ENCODE data around the gene SPTBN5.
A peak's percentile ranks its signal among the peaks of the same experiment; 100 is the strongest.

SPTBN5 gene

DNA sequence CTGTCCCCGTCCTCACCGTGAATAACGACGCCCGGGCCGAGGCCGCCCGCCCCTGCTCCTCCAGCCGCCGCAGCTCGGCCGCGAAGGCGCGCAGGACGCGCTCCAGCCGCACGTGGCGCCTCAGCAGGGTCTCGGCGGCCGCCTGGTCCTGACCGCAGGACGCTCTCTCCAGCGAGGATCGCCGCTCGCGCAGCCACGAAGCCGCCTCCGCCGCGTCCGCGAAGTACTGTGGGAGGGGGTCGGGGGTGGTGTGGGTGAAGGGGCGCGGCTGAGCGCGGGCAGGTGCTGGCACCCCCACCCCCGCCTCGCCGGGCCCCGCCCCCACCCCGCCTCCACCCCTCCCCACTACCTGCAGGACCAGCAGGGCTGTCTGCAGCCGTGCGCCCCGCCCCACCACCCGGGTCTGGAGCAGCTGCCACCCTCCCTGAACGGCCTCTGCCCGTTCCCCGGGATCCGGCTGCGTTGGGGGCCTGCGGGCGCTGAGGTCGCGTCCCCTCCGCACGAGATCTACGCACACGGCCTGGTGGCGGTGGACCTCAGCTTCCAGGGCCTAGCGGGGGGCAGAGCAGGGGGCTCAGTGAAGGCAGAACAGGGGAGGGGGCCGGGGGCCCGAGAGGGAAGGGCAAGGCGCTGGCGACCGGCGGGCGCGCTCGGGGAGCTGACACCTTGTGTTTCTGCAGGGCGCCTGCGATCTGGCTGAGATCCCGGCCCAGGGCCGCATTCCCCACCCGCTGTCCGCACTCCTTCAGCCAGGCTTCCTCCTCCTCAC is 11.7 kb downstream of the SPTBN5 start:
- DNase-seq = no peak

DNA sequence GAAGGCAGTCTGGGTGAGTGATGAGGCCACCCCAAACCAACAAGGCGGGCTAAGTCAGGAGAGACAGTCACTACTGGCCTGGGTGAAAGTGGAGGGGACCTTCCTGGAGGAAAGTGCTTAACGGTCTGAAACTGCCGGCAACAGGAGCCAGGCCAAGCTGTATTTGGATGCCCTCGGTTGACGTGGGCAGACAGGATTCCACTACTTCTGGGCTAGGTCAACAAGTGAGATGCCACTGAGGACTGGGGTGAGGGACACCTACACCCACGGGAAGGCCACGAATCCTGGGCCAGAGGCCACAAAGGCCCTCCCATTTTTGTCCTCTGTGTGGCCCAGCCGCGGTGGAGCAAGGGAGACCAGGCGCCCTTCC is 12.3 kb downstream of the SPTBN5 start:
- DNase-seq = no peak

DNA sequence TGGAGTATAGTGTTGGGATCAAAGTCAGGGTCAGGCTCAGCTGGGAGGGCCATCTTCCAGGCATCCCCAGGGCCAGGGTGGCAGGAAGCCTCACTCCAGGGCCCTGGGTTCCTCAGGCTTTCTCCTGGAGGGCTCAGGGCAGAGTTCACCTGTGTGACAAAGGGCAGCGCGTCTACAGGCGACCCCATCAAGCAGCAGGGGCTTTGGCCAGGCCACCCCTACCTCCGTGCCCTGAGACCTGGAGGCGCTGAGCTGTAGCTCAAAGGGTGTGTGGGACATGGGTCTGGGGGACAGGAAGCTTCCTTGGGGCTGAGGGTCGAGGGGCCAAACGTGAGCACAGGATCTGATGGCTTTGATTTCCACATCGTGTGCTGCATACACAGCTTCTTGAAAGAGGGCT is 12.8 kb downstream of the SPTBN5 start:
- DNase-seq = no peak

GRCh38 chr15:41880156-41880877 is 13.5 kb downstream of the SPTBN5 start:
- DNase-seq = no peak

DNA sequence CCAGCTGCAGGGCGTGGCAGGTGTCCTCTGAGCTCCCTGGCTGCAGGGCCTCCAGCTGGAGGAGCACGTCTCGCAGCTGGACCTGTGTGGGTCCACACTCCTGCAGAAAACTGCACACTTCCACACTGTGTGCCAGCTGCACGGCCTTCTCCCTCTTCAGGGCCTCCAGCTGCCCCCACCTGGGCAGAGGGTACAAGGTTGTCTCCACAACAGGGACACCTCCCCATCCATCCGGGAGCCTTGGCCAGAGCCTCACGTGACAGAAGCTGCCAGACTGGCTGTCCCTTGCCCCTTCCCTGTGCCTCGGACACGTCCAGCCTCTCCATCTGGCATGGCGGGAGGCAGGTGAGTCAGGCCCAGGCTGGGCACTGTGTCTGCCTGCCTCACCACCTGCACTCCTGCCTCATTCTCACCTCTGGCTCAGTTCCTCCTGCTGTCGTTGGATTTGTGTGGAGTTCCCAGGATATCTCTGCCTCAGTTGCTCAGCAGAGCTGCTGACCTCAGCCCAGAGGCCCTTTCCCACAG is 14.5 kb downstream of the SPTBN5 start:
- DNase-seq = no peak

DNA sequence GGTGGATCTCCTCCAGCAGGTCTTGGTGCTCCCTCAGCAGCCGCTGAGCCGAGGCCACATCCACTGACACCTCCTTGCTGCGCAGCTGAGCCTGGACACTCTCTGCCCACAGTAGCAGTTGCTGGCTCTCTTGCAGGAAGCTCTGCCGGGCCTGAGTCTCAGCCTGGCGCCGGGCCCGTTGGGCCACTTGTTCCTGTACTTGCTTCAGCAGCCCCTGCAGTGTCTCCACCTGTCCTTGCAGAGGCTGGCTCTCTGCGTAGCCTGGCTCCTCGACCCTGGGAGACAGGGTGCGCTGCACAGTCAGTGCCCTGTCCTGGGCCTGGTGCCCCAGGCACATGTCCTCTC is 15.5 kb downstream of the SPTBN5 start:
- no peak for DNase-seq

- no peak for DNase-seq
These were observed 16.1 kb downstream of the SPTBN5 start for GRCh38 chr15:41877631-41878354.

GRCh38 chr15:41876689-41877088 is 17.2 kb downstream of the SPTBN5 start:
- DNase-seq = no peak

GRCh38 chr15:41876007-41876406 is 17.8 kb downstream of the SPTBN5 start:
- DNase-seq = no peak

DNA sequence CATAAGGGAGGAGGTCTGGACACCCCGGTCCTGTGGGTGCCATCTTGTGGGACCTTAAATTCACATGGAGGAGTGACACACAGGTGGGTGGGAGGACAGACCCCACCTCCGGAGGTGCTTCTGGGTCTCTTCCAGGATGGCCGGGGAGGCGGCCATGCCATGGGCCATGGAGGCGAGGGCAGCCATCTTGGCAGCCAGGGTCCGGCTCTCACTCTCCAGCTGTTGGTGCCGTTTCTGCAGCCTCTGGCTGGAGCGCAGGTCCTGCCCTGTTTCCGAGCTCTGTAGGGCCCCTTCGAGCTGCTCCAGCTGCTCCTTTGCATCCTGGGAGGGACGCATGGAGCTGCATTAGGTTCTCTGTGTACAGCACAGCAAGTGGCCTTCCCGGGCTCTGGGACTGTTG is 19.1 kb downstream of the SPTBN5 start:
- no peak for DNase-seq

DNA sequence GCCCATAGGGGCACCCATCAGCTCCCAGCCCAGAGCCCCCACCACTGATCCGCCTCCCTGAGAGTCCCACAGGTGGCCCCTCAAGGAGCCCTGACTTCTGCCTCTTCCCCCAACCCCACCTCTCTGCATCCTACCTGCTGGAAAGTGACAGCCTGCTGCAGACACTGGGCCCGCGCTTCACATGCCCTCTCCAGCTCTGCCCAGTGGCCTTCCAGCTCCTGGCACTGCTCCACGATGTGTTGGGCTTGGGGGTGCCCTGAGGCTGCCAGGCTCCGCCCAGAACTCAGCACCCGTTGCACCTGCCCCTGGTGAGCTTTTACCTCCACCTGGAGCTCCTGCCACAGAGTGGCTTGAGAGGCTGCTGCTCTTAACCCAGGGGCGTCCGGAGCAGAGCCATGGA is 20.1 kb downstream of the SPTBN5 start:
- DNase-seq = no peak

DNA sequence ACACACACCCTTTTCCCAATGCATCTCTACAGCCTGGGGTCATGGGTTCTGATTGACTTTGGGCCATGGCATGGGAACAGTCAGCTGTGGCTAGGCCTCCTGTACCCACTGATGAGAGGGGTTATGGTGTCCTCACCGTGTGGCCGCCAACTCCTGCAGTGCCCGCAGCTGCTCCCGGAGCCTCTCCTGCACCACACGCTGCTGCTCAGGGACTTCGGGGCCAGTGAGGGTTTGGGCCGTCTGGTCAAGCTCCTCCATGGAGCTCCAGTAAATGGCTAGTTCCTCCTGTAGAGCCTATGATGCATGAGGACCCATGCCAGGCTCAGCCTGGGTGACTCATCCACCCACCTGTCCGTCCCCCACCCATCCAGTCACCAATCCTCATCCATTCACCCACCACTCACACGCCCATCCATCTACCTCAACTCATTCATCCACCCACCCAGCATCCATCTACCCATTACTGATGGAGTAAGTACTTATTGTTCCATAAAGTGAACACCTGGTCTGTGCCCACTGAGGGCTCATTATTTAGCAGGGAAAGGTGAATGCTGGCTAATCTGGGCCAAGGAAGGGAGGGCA is 21.6 kb downstream of the SPTBN5 start:
- DNase-seq = no peak

- DNase-seq = no peak
These were observed 22.5 kb downstream of the SPTBN5 start for GRCh38 chr15:41871175-41871905.

GRCh38 chr15:41870689-41871081 is 23.2 kb downstream of the SPTBN5 start:
- DNase-seq = no peak

DNA sequence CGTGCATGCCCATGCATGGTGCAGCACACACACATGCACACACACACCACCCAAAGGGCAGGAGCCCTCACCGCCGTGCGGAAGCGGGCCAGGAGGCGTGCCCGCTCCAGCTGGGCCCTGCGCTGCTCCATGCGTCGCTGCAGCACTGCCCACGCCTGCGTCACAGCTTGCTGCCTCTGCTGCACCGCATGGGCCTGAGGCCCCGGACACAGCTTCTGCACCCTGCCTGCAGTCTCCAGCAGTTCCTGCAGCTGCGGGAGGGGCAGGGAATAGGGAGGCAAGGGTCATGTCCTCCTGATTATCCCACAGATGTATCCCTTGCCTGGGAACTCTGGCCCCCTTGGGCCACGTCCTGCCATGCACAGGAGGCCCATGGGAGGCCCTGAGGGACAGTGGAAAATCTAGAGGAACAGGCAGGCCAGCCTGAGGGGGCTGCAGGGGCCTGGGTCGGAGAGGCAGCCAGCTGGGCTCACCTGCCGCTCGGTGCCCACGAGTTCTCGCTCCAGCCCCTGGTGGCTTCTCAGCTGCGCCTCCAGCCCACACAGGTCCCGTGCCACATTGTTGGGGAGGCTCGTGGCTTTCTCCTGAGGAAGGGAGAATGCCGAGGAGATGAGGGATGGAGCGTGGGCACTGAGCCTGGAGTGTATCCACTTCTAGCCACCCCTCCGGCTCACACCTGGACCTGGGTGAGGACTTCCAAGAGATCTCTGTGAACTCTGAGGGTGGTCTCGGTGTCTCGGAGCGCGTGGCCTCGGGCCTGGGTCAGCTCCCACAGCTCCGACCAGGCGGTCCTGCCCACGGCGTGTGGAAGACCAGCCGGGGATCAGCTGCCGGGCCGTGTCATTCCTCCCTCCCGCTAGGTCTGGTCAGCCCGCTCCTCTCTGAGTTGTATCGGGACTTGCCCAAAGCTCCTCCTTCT is 23.8 kb downstream of the SPTBN5 start:
- DNase-seq = no peak

DNA sequence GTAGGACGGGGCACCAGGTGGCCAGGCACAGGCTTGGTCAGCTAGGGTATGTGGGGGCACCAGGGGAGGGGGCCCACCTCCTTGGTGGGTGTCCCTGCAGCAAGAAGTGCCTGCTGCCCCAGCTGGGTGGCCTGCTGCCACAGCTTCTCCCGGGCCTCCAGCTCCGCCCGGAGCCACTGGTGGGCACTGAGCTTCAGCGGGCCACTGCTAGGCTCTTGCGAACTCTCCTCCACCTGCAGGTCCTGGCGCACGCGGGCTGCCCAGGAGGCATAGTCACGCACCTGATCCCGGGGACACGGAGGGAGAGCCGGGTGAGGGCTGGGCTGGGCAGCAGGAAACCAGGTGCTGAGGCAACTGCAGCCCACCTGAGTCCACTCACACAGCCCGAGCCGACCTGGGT is 25.5 kb downstream of the SPTBN5 start:
- DNase-seq = no peak

DNA sequence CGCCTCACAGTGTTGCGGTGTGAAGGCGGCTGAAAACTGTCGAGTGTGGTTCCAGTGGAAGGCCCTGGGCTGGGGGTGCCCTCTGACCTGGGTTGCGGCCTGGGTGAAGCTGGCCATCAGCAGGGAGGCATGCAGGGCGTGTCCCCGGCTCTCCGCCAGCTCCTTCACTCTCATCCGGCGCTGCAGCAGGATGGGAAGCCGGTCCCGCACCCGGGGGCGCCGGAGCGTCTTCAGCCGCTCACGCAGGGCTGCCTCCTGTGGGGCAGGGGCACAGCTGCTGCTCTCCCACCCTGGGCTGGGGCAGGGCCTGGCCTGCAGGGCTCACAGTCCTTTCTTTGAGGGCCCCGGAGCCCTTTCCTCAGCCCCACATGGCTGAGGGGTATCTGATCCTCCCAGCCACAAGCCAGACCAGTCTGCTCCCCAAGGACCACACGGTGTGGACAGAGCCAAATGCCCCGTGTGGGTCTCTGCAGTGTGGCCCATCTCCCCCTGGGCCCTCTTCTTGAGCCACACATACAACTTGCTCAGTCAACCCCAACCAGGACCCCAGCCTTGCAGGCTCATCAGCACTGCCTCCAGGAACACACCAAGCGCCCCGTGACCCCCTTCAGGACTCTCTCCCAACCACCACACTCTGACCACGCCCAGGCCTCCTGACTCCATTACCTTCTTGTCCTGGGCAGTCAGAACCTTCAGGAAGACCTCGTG is 26.8 kb downstream of the SPTBN5 start:
- DNase-seq = no peak

- peak; percentile 7 for DNase-seq
These were observed 27.6 kb downstream of the SPTBN5 start for GRCh38 chr15:41866263-41866703.

- DNase-seq = no peak
These were observed 28.3 kb downstream of the SPTBN5 start for GRCh38 chr15:41865490-41866055.

DNA sequence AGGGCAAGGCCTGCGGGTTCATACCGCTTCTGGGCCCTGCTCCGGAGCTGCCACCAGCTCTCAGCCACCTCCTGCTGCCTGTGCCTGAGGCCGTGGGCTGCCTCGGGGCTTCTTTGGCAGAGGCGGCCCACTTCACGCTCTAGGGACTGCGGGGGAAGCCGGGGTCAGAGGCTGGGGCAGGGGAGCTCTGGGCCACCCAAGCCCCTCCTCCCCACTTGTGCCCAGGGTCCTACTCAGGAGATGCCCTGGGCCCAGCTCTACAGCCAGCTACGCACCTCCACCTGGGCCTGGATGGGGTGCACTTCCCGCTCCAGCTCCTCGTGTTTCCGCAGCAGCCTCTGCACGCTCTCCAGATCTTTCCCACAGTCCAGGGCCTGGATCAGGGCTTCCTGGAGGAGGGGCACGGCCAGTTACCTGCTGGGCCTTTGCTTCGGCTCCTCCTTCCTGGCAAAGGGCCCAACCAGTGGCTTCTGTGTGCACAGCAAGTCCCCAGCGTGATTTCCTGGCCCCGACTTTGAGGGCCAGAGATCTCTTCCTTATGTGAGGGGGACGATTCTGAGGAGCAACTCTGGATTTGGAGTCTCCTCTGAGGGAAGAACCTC is 31.2 kb downstream of the SPTBN5 start:
- no peak for DNase-seq

Data from OCI-M1 (cell line).